SK-N-SH (cell line): ENCODE results near the gene USHBP1.

Source experiments
- EP300 ChIP-seq, 2 experiments: IDR thresholded peaks; 2 replicates each; pipeline versions ENCODE4 v1.4.0 to v1.6.1; 2012; ENCODE audit warnings: borderline replicate concordance in 1 of 2, low read depth in 1 of 2, low read length in 1 of 2
- JUND ChIP-seq: IDR thresholded peaks from 2 replicates; pipeline ENCODE4 v1.4.0; 2012
- SMC3 ChIP-seq: IDR thresholded peaks from 2 replicates; pipeline ENCODE4 v1.6.1; 2012; ENCODE audit warnings: low read depth, low read length, improper control_type of control experiment
- TCF12 ChIP-seq: IDR thresholded peaks from 2 replicates; pipeline ENCODE4 v1.4.0; 2012
- TF ChIP-seq, protein P1 (sequence below): fragments of 200-600 bp; sonication (generic); IDR thresholded peaks from 2 replicates; pipeline ENCODE4 v1.6.1; 2017; ENCODE audit warnings: antibody characterized with exemption, mild to moderate bottlenecking, moderate library complexity
- TF ChIP-seq, protein P2 (sequence below): IDR thresholded peaks from 2 replicates; pipeline ENCODE4 v1.6.1; 2012; ENCODE audit warnings: mild to moderate bottlenecking, low read depth, low read length, moderate library complexity

DNA sequence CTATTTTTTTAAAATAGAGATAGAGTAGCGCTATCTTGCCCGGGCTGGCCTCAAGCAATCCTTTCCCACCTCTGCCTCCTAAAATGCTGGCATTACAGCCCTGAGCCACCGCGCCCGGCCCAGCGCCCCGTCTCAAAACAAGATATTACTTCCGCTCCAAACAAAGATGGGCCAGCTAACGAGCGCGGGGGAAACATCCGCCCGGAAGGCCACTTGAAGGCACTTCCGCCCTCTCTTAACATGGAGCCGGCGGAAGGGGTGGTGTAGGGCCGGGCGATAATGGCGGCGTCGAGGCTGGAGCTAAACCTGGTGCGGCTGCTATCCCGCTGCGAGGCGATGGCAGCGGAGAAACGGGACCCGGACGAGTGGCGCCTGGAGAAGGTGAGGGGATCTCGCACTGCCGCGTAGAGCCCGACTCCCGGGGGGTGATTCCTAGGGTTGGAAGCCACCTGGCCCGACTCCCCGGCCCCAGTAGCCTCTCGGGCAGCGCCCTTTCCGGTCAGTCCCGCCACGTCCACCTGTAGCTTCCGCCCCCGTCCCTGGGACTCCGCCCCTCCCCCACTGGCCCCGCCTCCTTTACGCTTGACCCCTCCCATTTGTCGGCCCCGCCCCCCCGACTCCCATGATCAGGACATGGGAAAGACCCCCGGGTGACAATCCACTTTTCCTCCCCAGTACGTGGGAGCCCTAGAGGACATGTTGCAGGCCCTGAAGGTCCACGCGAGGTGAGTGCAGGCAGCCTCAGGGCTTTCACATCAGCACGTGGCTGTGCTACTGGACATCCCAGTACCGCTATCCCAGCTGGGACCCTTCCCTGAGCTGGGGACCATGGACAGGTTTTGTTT, 49.2 kb downstream of the USHBP1 start, which contains the start of gene USE1:
- TF ChIP-seq, protein P1, sequence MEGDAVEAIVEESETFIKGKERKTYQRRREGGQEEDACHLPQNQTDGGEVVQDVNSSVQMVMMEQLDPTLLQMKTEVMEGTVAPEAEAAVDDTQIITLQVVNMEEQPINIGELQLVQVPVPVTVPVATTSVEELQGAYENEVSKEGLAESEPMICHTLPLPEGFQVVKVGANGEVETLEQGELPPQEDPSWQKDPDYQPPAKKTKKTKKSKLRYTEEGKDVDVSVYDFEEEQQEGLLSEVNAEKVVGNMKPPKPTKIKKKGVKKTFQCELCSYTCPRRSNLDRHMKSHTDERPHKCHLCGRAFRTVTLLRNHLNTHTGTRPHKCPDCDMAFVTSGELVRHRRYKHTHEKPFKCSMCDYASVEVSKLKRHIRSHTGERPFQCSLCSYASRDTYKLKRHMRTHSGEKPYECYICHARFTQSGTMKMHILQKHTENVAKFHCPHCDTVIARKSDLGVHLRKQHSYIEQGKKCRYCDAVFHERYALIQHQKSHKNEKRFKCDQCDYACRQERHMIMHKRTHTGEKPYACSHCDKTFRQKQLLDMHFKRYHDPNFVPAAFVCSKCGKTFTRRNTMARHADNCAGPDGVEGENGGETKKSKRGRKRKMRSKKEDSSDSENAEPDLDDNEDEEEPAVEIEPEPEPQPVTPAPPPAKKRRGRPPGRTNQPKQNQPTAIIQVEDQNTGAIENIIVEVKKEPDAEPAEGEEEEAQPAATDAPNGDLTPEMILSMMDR, result no peak
- TF ChIP-seq TCF12 (peak; percentile 20; the same call in 1 of the 2 replicates), SMC3 (no peak), JUND (peak; percentile 21; the same call in 1 of the 2 replicates), EP300 (IDR thresholded peaks at IDR 0.05; ENCODE audit: borderline replicate concordance in 1 of 2, low read depth in 1 of 2, low read length in 1 of 2) (peak in 1 of 2 experiments; percentile 53; a peak in 1 of 4 replicates)
- TF ChIP-seq, protein P2, sequence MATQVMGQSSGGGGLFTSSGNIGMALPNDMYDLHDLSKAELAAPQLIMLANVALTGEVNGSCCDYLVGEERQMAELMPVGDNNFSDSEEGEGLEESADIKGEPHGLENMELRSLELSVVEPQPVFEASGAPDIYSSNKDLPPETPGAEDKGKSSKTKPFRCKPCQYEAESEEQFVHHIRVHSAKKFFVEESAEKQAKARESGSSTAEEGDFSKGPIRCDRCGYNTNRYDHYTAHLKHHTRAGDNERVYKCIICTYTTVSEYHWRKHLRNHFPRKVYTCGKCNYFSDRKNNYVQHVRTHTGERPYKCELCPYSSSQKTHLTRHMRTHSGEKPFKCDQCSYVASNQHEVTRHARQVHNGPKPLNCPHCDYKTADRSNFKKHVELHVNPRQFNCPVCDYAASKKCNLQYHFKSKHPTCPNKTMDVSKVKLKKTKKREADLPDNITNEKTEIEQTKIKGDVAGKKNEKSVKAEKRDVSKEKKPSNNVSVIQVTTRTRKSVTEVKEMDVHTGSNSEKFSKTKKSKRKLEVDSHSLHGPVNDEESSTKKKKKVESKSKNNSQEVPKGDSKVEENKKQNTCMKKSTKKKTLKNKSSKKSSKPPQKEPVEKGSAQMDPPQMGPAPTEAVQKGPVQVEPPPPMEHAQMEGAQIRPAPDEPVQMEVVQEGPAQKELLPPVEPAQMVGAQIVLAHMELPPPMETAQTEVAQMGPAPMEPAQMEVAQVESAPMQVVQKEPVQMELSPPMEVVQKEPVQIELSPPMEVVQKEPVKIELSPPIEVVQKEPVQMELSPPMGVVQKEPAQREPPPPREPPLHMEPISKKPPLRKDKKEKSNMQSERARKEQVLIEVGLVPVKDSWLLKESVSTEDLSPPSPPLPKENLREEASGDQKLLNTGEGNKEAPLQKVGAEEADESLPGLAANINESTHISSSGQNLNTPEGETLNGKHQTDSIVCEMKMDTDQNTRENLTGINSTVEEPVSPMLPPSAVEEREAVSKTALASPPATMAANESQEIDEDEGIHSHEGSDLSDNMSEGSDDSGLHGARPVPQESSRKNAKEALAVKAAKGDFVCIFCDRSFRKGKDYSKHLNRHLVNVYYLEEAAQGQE, result peak; percentile 46; the same call in 1 of the 2 replicates
